GM23338 (cell line): Measurements from ENCODE around the gene KHK. TPM values are rescaled to one million over a fixed set of nuclear protein-coding genes. Genes with fewer than 3 reads are reported as not detected.

Source experiments
- ATAC-seq: fragments of 200-7000 bp; cut with Tn5 transposase; 3 replicates; pipeline ENCODE4 v1.9.1; 2020
- DNase-seq: peaks from one replicate; pipeline ENCODE4 v3.0.0-alpha.2; 2015; ENCODE audit warnings: low spot score
- H2AFZ ChIP-seq: fragments of 200-600 bp; sonication (generic); 2 replicates; pipeline ENCODE4 v1.8.0; 2016; ENCODE audit warnings: antibody characterized with exemption, mild to moderate bottlenecking, moderate library complexity
- H3F3A ChIP-seq: fragments of 200-600 bp; sonication (generic); replicated peaks from 2 replicates; pipeline ENCODE4 v1.8.0; 2017; ENCODE audit warnings: antibody characterized with exemption, mixed run types, low read depth
- H3K27ac ChIP-seq: fragments of 200-600 bp; sonication (generic); 2 replicates; pipeline ENCODE4 v1.6.1; 2016; ENCODE audit warnings: low read depth
- H3K27me3 ChIP-seq: fragments of 200-600 bp; sonication (generic); 2 replicates; pipeline ENCODE4 v1.8.0; 2016; ENCODE audit warnings: mild to moderate bottlenecking, mixed run types, moderate library complexity; ENCODE audit not compliant: insufficient read depth
- H3K36me3 ChIP-seq: fragments of 200-600 bp; sonication (generic); 2 replicates; pipeline ENCODE4 v1.8.0; 2016; ENCODE audit warnings: mild to moderate bottlenecking; ENCODE audit not compliant: insufficient read depth
- H3K4me1 ChIP-seq: fragments of 200-600 bp; sonication (generic); 2 replicates; pipeline ENCODE4 v1.8.0; 2016; ENCODE audit warnings: mild to moderate bottlenecking, moderate library complexity; ENCODE audit not compliant: insufficient read depth
- H3K4me2 ChIP-seq: fragments of 200-600 bp; sonication (generic); 2 replicates; pipeline ENCODE4 v1.7.1; 2017; ENCODE audit warnings: mixed run types
- H3K4me3 ChIP-seq: fragments of 200-600 bp; sonication (generic); 2 replicates; pipeline ENCODE4 v1.6.1; 2016; ENCODE audit warnings: mixed run types
- H3K79me2 ChIP-seq: fragments of 200-600 bp; sonication (generic); replicated peaks from 2 replicates; pipeline ENCODE4 v1.8.0; 2017; ENCODE audit warnings: mild to moderate bottlenecking; ENCODE audit not compliant: insufficient read depth
- H3K9me2 ChIP-seq: fragments of 200-600 bp; sonication (generic); 2 replicates; pipeline ENCODE4 v1.8.0; 2017; ENCODE audit not compliant: insufficient read depth
- H4K20me1 ChIP-seq: fragments of 200-600 bp; sonication (generic); replicated peaks from 2 replicates; pipeline ENCODE4 v1.8.0; 2017; ENCODE audit warnings: mild to moderate bottlenecking; ENCODE audit not compliant: insufficient read depth
- H3K27ac Mint-ChIP-seq: 2 replicates; pipeline ENCODE4 v1.8.0; 2020; ENCODE audit warnings: inconsistent platforms, mild to moderate bottlenecking, moderate library complexity, mixed read lengths
- H3K27me3 Mint-ChIP-seq: 3 replicates; pipeline ENCODE4 v1.8.0; 2022; ENCODE audit warnings: low read depth, mild to moderate bottlenecking, moderate library complexity, mixed read lengths, inconsistent platforms; ENCODE audit not compliant: insufficient read depth, poor library complexity
- H3K36me3 Mint-ChIP-seq: 3 replicates; pipeline ENCODE4 v1.8.0; 2021; ENCODE audit warnings: low read depth, mild to moderate bottlenecking, inconsistent platforms, moderate library complexity, mixed read lengths
- H3K4me1 Mint-ChIP-seq: 3 replicates; pipeline ENCODE4 v1.8.0; 2020; ENCODE audit warnings: mild to moderate bottlenecking, inconsistent platforms, mixed read lengths
- H3K4me3 Mint-ChIP-seq: 3 replicates; pipeline ENCODE4 v1.8.0; 2021; ENCODE audit warnings: moderate library complexity, mild to moderate bottlenecking, inconsistent platforms, mixed read lengths
- H3K9me3 Mint-ChIP-seq: 3 replicates; pipeline ENCODE4 v1.8.0; 2020; ENCODE audit warnings: moderate library complexity, mild to moderate bottlenecking, inconsistent platforms, mixed read lengths
- CTCF ChIP-seq, 2 experiments: fragments of 200-600 bp in 1 of 2; sonication (generic) in 1 of 2; conservative IDR thresholded peaks; 2 replicates each; pipeline versions ENCODE4 v1.5.1 to v1.6.1; 2016 to 2017; ENCODE audit warnings: antibody characterized with exemption in 2 of 2, low read depth in 2 of 2, mild to moderate bottlenecking in 2 of 2, moderate library complexity in 1 of 2
- ETS1 ChIP-seq: IDR thresholded peaks from 2 replicates; pipeline ENCODE4 v1.6.1; 2016; ENCODE audit warnings: antibody characterized with exemption
- EZH2 ChIP-seq: fragments of 200-600 bp; sonication (generic); IDR thresholded peaks from one replicate; pipeline ENCODE4 v1.8.0; 2017; ENCODE audit warnings: antibody characterized with exemption, mild to moderate bottlenecking, low read depth; ENCODE audit not compliant: unreplicated experiment
- ZNF462 ChIP-seq: fragments of 250-450 bp; sonication (Bioruptor Pico); IDR thresholded peaks from 2 replicates; pipeline ENCODE4 v1.5.0; 2020; ENCODE audit warnings: mild to moderate bottlenecking, moderate library complexity
- polyA plus RNA-seq: library from polyadenylated mRNA; unstranded; fragments of >200 nt; fragmentation: Nextera tagmentation; extraction: Ambion mirVana; gene quantifications from 2 replicates; pipeline ENCODE4 v1.2.1, GENCODE V29; 2016
- total RNA-seq: library from RNA; depleted of rRNA; stranded (reverse); fragments of >200 nt; shearing (Covaris generic); gene quantifications from 2 replicates; pipeline ENCODE4 v1.2.3, GENCODE V29; 2014

Gene KHK
- total and polyA plus RNA-seq, 2 experiments from 2014 or later, result 9.7 TPM

DNA sequence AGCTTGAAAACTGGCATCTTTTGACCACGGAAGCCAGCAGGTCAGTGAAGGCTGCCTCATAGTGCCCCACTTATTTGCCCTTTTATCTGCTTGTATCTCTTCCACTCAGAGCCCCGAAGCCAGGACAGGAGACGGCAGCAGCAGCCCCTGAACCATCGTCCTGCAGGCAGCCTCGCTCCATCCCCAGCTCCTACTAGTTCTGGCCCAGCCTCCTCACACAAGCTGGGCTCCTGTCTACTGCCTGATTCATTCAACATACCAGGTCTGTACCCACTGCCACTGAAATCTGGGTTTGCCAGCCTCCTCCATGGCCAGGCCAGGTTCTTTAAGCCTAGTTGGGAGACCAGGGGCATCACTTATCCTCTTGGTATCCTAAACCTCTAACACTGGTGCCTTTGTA is 19.2 kb upstream of the KHK start:
- H3K79me2 ChIP-seq, result peaks cover 19% of the 10 kb centered on the region
- H3K27me3 ChIP-seq, result no peaks in the 10 kb centered on the region
- H4K20me1 ChIP-seq, result peaks cover 13% of the 10 kb centered on the region
- Mint-ChIP-seq H3K4me1 (peaks cover 9% of the 10 kb centered on the region), H3K36me3 (peaks cover 39% of the 10 kb centered on the region), H3K27me3 (peaks cover 14% of the 10 kb centered on the region), H3K27ac (no peak overlapping the region), H3K9me3 (no peaks in the 10 kb centered on the region; the same call in 2 of the 3 replicates), H3K4me3 (no peak overlapping the region)
- peaks cover 3% of the 10 kb centered on the region; the same call in 1 of the 2 replicates for H3K36me3 ChIP-seq
- no peak overlapping the region for H2AFZ ChIP-seq
- ATAC-seq, result no peak
- H3K4me3 ChIP-seq, result no peak overlapping the region
- H3K9me2 ChIP-seq, result no peaks in the 10 kb centered on the region
- H3K27ac ChIP-seq, result no peak overlapping the region
- H3F3A ChIP-seq, result peaks cover 20% of the 10 kb centered on the region; the same call in 1 of the 2 replicates
- no peak for DNase-seq
- peaks cover 10% of the 10 kb centered on the region; the same call in 1 of the 2 replicates for H3K4me1 ChIP-seq
- no peak overlapping the region for H3K4me2 ChIP-seq
- TF ChIP-seq ZNF462 (CRISPR knock-in tag) (no peak), EZH2 (no peak), CTCF (conservative IDR thresholded peaks at IDR 0.05; ENCODE audit: low read depth in 2 of 2) (no peak), ETS1 (no peak)
